HEK293 (cell line): ENCODE results near the gene HOXB9.

Experiments
- GFI1B ChIP-seq: fragments of 450-650 bp; formaldehyde crosslinking; IDR thresholded peaks from 2 replicates; pipeline ENCODE4 v1.5.1; 2016; ENCODE audit warnings: missing biosample characterization, missing genetic modification characterization
- GLI2 ChIP-seq: fragments of 450-650 bp; formaldehyde crosslinking; IDR thresholded peaks from 2 replicates; pipeline ENCODE4; 2017; ENCODE audit warnings: missing biosample characterization, missing genetic modification characterization, low read depth, borderline replicate concordance
- HOXA7 ChIP-seq: sonication (generic); formaldehyde crosslinking; IDR thresholded peaks from 2 replicates; pipeline ENCODE4 v1.8.1; 2022; ENCODE audit warnings: missing genetic modification reagents, borderline replicate concordance
- HOXC10 ChIP-seq: sonication (generic); formaldehyde crosslinking; IDR thresholded peaks from 2 replicates; pipeline ENCODE4 v1.8.1; 2023; ENCODE audit warnings: mild to moderate bottlenecking, missing genetic modification reagents
- KLF9 ChIP-seq: fragments of 450-650 bp; formaldehyde crosslinking; IDR thresholded peaks from 2 replicates; pipeline ENCODE4 v1.5.1; 2016; ENCODE audit warnings: missing biosample characterization, missing genetic modification characterization, low read depth
- MEIS1 ChIP-seq: sonication (generic); formaldehyde crosslinking; IDR thresholded peaks from 2 replicates; pipeline ENCODE4 v1.8.1; 2022; ENCODE audit warnings: missing genetic modification reagents, mild to moderate bottlenecking, borderline replicate concordance
- TRIM28 ChIP-seq: IDR thresholded peaks from 2 replicates; pipeline ENCODE4 v1.6.1; 2011; ENCODE audit warnings: low read length, control low read depth, borderline replicate concordance
- ZBTB17 ChIP-seq: fragments of 450-650 bp; formaldehyde crosslinking; IDR thresholded peaks from 2 replicates; pipeline ENCODE4 v1.5.1; 2016; ENCODE audit warnings: missing biosample characterization, missing genetic modification characterization
- ZNF174 ChIP-seq: fragments of 450-650 bp; formaldehyde crosslinking; IDR thresholded peaks from 2 replicates; pipeline ENCODE4 v1.5.0; 2017; ENCODE audit warnings: missing biosample characterization, mild to moderate bottlenecking, missing genetic modification characterization
- ZNF223 ChIP-seq: fragments of 450-650 bp; formaldehyde crosslinking; IDR thresholded peaks from 2 replicates; pipeline ENCODE4 v1.5.1; 2016; ENCODE audit warnings: missing biosample characterization, missing genetic modification characterization
- ZNF354C ChIP-seq: fragments of 450-650 bp; formaldehyde crosslinking; IDR thresholded peaks from 2 replicates; pipeline ENCODE4 v1.5.1; 2016; ENCODE audit warnings: missing biosample characterization, missing genetic modification characterization, low read depth, borderline replicate concordance
- ZNF391 ChIP-seq: fragments of 450-650 bp; formaldehyde crosslinking; IDR thresholded peaks from 2 replicates; pipeline ENCODE4 v1.5.1; 2016; ENCODE audit warnings: low read depth, missing biosample characterization, missing genetic modification characterization, borderline replicate concordance
- ZNF473 ChIP-seq: fragments of 450-650 bp; formaldehyde crosslinking; IDR thresholded peaks from 2 replicates; pipeline ENCODE4 v1.5.1; 2017; ENCODE audit warnings: missing biosample characterization, missing genetic modification characterization
- TF ChIP-seq, protein P1 (sequence below): fragments of 450-650 bp; formaldehyde crosslinking; IDR thresholded peaks from 2 replicates; pipeline ENCODE4 v1.5.1; 2017; ENCODE audit warnings: missing biosample characterization, missing genetic modification characterization
- TF ChIP-seq, protein P2 (sequence below): IDR thresholded peaks from 2 replicates; pipeline ENCODE4 v1.6.1; 2011; ENCODE audit warnings: mild to moderate bottlenecking, low read depth, low read length, borderline replicate concordance
- TF ChIP-seq, protein P3 (sequence below): fragments of 450-650 bp; formaldehyde crosslinking; IDR thresholded peaks from 2 replicates; pipeline ENCODE4; 2016; ENCODE audit warnings: missing biosample characterization, missing genetic modification characterization
- TF ChIP-seq, protein P4 (sequence below): fragments of 450-650 bp; formaldehyde crosslinking; conservative IDR thresholded peaks from 2 replicates; pipeline ENCODE4 v1.5.1; 2016; ENCODE audit warnings: low read depth, missing biosample characterization, missing genetic modification characterization
- TF ChIP-seq, protein P5 (sequence below): fragments of 450-650 bp; formaldehyde crosslinking; IDR thresholded peaks from 2 replicates; pipeline ENCODE4 v1.5.1; 2017; ENCODE audit warnings: missing biosample characterization, missing genetic modification characterization
- TF ChIP-seq, protein P6 (sequence below): fragments of 450-650 bp; formaldehyde crosslinking; IDR thresholded peaks from 2 replicates; pipeline ENCODE4 v1.5.1; 2016; ENCODE audit warnings: missing biosample characterization, missing genetic modification characterization, low read depth
- TF ChIP-seq, protein P7 (sequence below): fragments of 450-650 bp; formaldehyde crosslinking; IDR thresholded peaks from 2 replicates; pipeline ENCODE4 v1.5.1; 2016; ENCODE audit warnings: missing biosample characterization, missing genetic modification characterization
- TF ChIP-seq, protein P8 (sequence below): fragments of 450-650 bp; formaldehyde crosslinking; IDR thresholded peaks from 2 replicates; pipeline ENCODE4 v1.5.1; 2017; ENCODE audit warnings: missing biosample characterization, mild to moderate bottlenecking, missing genetic modification characterization, moderate library complexity

The HOXB9 gene

DNA sequence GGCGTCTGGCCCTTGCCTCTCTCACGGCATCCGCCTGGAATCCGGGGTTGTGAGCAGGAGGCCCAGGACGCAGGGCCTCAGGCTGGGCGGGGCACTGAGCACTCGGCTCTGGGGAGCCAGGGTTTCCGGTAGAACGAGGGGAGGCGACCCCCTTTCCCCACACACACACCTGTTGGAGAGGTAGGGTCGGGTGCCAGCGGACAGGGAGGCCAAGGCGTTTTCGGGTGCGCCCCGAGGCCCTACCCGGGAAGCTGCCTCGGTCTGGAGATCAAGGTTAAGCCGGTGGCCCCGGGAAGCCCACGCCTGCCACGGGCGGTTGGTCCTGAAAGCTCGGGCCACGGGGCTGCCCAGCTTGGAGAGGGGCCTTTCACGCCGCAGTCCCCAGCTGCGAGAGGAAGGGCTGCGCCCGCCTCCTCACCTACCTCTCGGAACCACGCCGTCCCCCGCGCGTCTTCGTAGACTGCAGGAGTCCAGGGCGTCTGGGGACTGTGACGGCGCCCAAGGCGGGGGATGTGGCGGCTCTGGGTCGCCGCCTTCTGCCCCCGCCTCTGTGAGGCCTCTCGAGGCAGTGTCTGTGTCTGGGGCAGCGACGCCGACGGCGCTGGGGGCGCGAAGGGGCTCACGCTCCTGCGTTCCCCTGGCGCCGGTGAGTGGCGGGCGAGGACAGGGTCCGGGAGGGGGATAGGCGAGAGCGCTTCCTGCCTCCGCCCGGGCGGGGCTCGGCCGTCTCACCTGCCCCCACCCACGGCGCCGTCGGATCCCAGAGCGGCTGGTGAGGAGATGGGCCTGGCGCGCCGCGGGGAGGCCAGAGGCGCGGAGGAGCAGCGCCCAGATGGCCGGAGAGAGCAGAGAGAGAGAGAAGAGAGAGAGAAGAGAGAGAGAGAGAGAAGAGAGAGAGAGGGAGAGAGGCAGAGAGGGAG, 20.3 kb upstream of the HOXB9 start (continued):
- TF ChIP-seq, protein P1, sequence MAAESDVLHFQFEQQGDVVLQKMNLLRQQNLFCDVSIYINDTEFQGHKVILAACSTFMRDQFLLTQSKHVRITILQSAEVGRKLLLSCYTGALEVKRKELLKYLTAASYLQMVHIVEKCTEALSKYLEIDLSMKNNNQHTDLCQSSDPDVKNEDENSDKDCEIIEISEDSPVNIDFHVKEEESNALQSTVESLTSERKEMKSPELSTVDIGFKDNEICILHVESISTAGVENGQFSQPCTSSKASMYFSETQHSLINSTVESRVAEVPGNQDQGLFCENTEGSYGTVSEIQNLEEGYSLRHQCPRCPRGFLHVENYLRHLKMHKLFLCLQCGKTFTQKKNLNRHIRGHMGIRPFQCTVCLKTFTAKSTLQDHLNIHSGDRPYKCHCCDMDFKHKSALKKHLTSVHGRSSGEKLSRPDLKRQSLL (tag by site-specific recombination), result peak; percentile 67
- TF ChIP-seq ZNF354C (tag by site-specific recombination) (no peak), HOXA7 (CRISPR knock-in tag) (no peak), ZBTB17 (tag by site-specific recombination) (peak; percentile 98), GLI2 (tag by site-specific recombination) (no peak), TRIM28 (no peak), GFI1B (no peak), HOXC10 (no peak), KLF9 (tag by site-specific recombination) (peak; percentile 54), ZNF391 (tag by site-specific recombination) (no peak), ZNF473 (tag by site-specific recombination) (no peak), ZNF174 (no peak), ZNF223 (tag by site-specific recombination) (no peak), MEIS1 (CRISPR knock-in tag) (no peak)
- TF ChIP-seq, protein P2, sequence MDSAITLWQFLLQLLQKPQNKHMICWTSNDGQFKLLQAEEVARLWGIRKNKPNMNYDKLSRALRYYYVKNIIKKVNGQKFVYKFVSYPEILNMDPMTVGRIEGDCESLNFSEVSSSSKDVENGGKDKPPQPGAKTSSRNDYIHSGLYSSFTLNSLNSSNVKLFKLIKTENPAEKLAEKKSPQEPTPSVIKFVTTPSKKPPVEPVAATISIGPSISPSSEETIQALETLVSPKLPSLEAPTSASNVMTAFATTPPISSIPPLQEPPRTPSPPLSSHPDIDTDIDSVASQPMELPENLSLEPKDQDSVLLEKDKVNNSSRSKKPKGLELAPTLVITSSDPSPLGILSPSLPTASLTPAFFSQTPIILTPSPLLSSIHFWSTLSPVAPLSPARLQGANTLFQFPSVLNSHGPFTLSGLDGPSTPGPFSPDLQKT, result no peak
- TF ChIP-seq, protein P3, sequence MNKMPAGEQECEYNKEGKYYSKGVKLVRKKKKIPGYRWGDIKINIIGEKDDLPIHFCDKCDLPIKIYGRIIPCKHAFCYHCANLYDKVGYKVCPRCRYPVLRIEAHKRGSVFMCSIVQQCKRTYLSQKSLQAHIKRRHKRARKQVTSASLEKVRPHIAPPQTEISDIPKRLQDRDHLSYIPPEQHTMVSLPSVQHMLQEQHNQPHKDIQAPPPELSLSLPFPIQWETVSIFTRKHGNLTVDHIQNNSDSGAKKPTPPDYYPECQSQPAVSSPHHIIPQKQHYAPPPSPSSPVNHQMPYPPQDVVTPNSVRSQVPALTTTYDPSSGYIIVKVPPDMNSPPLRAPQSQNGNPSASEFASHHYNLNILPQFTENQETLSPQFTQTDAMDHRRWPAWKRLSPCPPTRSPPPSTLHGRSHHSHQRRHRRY (tag by site-specific recombination), result 0 out of 2 replicates have a peak, but pooled peaks have one; percentile 33
- TF ChIP-seq, protein P4, sequence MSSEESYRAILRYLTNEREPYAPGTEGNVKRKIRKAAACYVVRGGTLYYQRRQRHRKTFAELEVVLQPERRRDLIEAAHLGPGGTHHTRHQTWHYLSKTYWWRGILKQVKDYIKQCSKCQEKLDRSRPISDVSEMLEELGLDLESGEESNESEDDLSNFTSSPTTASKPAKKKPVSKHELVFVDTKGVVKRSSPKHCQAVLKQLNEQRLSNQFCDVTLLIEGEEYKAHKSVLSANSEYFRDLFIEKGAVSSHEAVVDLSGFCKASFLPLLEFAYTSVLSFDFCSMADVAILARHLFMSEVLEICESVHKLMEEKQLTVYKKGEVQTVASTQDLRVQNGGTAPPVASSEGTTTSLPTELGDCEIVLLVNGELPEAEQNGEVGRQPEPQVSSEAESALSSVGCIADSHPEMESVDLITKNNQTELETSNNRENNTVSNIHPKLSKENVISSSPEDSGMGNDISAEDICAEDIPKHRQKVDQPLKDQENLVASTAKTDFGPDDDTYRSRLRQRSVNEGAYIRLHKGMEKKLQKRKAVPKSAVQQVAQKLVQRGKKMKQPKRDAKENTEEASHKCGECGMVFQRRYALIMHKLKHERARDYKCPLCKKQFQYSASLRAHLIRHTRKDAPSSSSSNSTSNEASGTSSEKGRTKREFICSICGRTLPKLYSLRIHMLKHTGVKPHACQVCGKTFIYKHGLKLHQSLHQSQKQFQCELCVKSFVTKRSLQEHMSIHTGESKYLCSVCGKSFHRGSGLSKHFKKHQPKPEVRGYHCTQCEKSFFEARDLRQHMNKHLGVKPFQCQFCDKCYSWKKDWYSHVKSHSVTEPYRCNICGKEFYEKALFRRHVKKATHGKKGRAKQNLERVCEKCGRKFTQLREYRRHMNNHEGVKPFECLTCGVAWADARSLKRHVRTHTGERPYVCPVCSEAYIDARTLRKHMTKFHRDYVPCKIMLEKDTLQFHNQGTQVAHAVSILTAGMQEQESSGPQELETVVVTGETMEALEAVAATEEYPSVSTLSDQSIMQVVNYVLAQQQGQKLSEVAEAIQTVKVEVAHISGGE, result peak; percentile 50; the same call in 1 of the 2 replicates
- TF ChIP-seq, protein P5, sequence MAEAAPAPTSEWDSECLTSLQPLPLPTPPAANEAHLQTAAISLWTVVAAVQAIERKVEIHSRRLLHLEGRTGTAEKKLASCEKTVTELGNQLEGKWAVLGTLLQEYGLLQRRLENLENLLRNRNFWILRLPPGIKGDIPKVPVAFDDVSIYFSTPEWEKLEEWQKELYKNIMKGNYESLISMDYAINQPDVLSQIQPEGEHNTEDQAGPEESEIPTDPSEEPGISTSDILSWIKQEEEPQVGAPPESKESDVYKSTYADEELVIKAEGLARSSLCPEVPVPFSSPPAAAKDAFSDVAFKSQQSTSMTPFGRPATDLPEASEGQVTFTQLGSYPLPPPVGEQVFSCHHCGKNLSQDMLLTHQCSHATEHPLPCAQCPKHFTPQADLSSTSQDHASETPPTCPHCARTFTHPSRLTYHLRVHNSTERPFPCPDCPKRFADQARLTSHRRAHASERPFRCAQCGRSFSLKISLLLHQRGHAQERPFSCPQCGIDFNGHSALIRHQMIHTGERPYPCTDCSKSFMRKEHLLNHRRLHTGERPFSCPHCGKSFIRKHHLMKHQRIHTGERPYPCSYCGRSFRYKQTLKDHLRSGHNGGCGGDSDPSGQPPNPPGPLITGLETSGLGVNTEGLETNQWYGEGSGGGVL (tag by site-specific recombination), result peak; percentile 98
- TF ChIP-seq, protein P6, sequence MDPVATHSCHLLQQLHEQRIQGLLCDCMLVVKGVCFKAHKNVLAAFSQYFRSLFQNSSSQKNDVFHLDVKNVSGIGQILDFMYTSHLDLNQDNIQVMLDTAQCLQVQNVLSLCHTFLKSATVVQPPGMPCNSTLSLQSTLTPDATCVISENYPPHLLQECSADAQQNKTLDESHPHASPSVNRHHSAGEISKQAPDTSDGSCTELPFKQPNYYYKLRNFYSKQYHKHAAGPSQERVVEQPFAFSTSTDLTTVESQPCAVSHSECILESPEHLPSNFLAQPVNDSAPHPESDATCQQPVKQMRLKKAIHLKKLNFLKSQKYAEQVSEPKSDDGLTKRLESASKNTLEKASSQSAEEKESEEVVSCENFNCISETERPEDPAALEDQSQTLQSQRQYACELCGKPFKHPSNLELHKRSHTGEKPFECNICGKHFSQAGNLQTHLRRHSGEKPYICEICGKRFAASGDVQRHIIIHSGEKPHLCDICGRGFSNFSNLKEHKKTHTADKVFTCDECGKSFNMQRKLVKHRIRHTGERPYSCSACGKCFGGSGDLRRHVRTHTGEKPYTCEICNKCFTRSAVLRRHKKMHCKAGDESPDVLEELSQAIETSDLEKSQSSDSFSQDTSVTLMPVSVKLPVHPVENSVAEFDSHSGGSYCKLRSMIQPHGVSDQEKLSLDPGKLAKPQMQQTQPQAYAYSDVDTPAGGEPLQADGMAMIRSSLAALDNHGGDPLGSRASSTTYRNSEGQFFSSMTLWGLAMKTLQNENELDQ (tag by site-specific recombination), result no peak
- TF ChIP-seq, protein P7, sequence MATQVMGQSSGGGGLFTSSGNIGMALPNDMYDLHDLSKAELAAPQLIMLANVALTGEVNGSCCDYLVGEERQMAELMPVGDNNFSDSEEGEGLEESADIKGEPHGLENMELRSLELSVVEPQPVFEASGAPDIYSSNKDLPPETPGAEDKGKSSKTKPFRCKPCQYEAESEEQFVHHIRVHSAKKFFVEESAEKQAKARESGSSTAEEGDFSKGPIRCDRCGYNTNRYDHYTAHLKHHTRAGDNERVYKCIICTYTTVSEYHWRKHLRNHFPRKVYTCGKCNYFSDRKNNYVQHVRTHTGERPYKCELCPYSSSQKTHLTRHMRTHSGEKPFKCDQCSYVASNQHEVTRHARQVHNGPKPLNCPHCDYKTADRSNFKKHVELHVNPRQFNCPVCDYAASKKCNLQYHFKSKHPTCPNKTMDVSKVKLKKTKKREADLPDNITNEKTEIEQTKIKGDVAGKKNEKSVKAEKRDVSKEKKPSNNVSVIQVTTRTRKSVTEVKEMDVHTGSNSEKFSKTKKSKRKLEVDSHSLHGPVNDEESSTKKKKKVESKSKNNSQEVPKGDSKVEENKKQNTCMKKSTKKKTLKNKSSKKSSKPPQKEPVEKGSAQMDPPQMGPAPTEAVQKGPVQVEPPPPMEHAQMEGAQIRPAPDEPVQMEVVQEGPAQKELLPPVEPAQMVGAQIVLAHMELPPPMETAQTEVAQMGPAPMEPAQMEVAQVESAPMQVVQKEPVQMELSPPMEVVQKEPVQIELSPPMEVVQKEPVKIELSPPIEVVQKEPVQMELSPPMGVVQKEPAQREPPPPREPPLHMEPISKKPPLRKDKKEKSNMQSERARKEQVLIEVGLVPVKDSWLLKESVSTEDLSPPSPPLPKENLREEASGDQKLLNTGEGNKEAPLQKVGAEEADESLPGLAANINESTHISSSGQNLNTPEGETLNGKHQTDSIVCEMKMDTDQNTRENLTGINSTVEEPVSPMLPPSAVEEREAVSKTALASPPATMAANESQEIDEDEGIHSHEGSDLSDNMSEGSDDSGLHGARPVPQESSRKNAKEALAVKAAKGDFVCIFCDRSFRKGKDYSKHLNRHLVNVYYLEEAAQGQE, result no peak; the same call in 1 of the 2 replicates
- TF ChIP-seq, protein P8, sequence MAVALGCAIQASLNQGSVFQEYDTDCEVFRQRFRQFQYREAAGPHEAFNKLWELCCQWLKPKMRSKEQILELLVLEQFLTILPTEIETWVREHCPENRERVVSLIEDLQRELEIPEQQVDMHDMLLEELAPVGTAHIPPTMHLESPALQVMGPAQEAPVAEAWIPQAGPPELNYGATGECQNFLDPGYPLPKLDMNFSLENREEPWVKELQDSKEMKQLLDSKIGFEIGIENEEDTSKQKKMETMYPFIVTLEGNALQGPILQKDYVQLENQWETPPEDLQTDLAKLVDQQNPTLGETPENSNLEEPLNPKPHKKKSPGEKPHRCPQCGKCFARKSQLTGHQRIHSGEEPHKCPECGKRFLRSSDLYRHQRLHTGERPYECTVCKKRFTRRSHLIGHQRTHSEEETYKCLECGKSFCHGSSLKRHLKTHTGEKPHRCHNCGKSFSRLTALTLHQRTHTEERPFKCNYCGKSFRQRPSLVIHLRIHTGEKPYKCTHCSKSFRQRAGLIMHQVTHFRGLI, result no peak; the same call in 1 of the 2 replicates
